Upper lobe of left lung (tissue), 4 donors: ENCODE measurements around the gene PAFAH1B1.

Source experiments
- CTCF ChIP-seq, 6 experiments: fragments of 450-650 bp in 4 of 6; fragments of 200-600 bp in 2 of 6; sonication (generic) in 2 of 6; IDR thresholded peaks; one replicate each; pipeline ENCODE4 v1.5.1; 2016 to 2019; ENCODE audit warnings: antibody characterized with exemption in 6 of 6
- POLR2A ChIP-seq, 4 donors: fragments of 450-650 bp; IDR thresholded peaks; one replicate each; pipeline ENCODE4 v1.5.1; 2016 to 2017; ENCODE audit warnings: antibody characterized with exemption in 4 of 4, mild to moderate bottlenecking in 2 of 4
- POLR2AphosphoS5 ChIP-seq, 2 donors: sonication (generic); formaldehyde crosslinking; IDR thresholded peaks; one replicate each; pipeline ENCODE4 v1.5.1; 2017; ENCODE audit warnings: antibody characterized with exemption in 2 of 2

DNA sequence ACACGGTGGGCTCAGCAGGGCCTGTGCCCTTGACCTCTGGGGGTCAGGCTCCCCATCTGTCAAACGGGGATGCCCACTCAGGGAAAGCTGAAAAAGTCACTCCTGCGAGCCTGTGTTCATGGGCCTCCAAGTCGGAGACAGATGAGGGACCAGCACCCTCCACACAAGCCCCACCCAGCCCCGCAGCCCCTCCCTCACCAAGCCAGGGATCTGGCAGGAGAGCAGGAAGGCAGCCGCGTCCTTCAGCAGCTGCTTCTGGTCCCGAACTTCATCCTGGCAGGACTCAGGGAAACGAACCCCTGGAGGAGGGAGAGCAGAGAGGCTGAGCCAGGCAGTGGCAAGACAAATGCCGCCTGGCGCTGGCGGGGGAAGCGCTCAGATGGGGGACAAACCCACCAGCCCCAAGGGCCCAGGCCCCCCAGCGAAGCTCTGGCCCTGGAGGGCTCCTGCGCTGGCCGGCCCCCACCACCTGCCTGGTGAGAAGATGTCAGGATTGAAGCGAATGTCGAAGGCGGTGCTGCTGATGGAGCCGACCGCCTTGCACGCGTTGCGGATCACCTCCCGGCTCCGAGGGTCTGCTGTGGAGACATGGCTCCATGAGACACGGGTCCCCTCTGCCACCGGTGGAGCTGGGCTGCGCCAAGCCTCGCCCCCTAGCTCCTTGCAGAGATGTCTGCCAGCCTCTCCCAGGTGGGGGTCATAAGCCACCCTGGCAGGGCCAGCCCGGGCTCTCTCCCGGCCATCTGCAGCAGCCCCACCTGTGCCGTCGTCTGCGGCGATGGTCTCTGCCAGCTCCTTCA lies 102.7 kb downstream of the PAFAH1B1 start:
- TF ChIP-seq POLR2AphosphoS5 (IDR thresholded peaks at IDR 0.05) (no peak), CTCF (IDR thresholded peaks at IDR 0.05) (no peak), POLR2A (IDR thresholded peaks at IDR 0.05) (no peak)
